ENCODE data around the gene CELSR2.

GRCh38 chr1:109273570-109274288 is 24.4 kb downstream of the CELSR2 start:
- TF ChIP-seq CTCF (conservative IDR thresholded peaks at IDR 0.05; ENCODE audit: low read depth, low read length) (no peak), EZH2 (IDR thresholded peaks at IDR 0.05; ENCODE audit: borderline replicate concordance, low read depth, low read length, poor library complexity, severe bottlenecking) (no peak)
